ENCODE results near the gene RXRA.
A peak's percentile ranks its signal among the peaks of the same experiment; 100 is the strongest.

RXRA gene

DNA sequence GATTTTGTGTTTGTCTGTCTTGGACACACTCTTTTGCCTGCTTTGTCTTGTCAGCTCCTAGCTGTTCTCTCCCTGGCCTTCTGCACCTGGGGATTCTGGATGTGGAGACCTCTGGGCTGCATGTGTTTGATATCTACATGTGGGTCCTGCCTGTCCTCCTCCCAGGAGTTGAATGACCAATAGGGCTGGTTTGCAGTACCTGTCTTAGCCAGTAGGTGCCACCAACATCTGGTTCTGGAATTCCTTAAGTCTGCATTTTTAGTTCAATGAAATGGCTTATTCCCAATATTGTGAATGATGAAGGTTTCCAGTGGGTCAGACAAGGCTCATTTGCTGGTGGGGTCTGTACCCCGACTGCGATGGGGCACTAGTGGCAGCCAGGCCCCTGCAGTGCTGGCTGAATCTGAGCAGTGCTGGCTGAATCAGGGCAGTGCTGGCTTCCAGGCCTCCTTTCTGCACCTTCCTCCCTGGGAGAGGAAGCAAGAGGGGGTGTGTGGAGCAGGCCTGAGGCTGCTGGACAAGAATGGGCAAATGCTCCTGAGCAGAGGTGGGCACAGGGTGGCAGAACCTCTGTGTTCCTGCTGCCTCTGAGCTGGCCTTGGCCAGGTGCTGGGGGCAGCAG, 73.3 kb downstream of the RXRA start:
- no peak for DNase-seq (ENCODE audit: low spot score)

DNA sequence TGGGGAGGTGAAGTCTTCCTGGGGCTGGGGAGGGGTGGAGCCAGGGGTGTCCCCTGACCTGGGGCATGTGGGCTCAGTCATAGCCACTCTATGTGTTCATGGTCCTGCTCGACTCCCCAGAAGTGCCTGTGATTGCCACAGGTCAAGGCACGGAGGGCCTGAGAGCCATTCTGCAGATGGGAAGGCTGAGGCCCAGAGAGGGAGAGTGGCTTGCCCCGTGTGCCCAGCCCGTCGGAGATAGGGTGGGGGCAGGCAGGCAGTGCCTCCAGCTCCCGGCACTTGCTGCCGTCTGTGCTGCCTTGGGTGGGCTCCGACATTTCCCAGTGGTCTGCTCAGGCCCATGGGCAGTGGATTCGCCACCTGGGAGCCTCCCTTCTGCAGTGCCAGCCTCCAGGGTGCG, 74.0 kb downstream of the RXRA start:
- no peak for DNase-seq (ENCODE audit: low spot score)

DNA sequence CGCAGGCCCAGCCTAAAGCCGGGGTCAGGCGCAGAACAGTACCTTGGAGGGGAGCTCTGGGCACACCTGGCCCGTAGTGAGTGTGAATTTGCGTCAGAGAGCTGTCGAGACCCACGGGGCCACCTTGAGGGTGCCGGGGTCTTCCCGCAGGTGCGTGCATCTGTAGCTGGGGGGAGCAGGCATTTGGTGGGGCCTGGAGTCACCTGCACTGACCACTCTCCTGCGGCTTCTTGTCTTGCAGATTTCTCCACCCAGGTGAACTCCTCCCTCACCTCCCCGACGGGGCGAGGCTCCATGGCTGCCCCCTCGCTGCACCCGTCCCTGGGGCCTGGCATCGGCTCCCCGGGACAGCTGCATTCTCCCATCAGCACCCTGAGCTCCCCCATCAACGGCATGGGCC, 75.1 kb downstream of the RXRA start:
- no peak for DNase-seq (ENCODE audit: low spot score)

DNA sequence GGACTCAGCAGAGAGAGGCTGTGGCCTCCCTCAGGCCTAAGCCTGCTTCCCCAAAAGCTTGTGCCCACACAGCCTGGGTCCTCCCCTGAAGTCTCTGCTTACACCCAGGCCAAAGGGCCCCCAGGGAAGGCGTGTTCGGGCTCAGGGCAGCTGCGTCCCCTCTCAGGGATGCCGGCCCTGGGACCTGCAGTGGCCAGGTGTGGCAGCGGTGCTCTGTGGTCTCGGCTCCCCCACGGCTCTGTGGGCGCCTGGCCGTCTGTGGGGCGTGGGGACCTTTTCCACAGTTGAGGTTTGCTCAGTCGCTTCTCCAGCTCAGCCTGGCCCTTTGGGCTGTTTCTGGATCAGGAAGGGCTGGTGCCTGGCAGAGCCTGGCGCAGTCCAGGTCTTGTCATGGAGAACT, 75.9 kb downstream of the RXRA start:
- no peak for DNase-seq (ENCODE audit: low spot score)

DNA sequence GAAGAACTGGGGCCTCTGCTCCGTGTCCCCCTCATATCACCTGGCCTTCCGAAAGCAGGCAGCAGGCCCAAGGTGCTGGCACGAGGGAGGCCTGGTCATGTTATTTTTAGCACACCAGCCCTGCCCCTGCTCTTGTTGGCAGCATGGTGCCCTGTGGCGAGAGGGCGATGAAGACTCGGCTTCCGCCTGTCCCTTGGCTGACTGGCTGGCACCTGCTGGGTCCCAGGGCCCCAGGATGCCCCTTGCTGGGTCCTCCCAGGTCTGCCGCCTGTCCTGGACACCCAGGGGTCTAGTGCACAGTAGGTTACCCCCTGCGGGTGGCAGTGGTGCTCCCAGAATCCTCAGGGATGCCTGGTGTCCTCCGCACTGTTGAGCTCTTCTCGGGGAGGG, 77.0 kb downstream of the RXRA start:
- no peak for DNase-seq (ENCODE audit: low spot score)

DNA sequence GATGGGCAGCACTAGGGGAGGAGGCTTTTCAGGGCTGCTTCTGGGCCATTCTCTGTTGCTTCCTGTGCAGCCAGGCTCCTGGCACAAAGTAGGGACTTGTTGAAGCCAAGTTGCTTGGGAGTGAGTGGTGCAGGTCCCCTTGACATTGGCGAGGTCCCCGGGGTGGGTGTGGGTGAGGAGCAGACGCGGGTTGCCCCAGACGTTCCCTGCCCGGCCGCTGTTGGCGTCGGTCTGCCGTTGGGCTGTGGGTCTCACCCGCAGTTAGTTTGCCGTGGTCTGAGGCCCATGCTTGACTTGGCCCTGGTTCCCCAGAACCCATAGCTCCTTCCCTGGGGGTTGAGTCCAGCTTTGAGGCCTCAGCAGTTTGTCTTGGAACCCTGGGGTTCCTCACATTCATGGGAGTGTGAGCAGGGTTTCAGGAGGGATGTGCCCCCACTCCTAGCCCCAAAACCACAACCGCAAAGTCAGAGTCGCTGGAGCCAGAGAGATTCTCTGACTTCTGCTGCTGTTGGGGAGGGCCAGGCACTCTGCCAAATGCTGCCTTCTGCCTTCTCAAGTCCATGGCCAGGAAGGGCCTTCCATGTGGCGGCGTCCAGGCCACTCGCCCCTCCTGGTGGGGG, 77.5 kb downstream of the RXRA start:
- peak; percentile 76 for DNase-seq (ENCODE audit: low spot score)

DNA sequence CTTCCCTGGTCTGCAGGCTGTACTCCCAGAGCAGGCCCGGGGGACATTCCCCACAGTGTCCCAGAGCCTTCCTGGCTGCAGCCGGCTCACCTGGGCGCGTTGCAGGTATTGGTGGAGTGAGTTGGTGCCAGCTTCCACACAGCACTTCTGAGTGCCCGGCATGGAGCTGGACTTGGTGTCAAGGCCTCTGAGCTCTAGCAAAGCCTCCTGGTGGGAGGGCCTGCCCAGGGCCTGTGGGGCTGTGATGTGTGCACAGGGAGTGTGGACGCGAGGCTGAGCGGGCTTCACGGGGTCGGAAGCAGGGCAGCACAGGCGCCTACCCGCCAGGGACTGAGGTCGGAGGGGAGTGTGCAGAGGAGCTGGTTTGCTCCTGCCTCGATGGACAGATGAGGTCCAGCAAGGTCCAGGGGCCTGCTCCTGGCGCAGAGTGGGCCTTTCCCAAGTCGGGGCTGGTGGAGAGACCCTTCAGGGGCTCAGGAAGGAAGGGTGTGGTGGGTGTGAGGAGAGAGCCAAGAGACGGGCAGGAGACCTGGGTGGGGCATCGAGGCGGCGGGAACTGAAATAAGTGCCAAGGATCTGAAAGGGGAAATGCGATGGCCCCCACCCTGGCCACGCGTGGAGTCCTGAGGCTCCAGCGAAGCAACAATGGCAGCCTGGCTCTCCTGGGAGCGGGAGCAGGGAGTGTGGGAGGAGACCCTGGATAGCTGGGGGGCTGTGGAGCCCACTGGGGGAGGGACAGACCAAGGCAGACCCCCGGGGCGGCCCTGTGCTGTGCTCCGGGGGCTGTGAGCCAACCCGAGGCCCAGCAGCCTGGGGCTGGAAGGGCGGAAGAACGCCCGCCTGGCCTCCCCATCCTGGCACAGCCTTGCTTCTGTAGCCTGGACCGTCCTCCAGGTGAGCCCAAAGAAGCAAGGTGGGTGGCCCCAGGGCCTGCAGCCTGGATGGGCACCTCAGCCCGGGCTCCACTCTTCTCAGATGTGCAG, 78.4 kb downstream of the RXRA start:
- DNase-seq (ENCODE audit: low spot score): no peak

DNA sequence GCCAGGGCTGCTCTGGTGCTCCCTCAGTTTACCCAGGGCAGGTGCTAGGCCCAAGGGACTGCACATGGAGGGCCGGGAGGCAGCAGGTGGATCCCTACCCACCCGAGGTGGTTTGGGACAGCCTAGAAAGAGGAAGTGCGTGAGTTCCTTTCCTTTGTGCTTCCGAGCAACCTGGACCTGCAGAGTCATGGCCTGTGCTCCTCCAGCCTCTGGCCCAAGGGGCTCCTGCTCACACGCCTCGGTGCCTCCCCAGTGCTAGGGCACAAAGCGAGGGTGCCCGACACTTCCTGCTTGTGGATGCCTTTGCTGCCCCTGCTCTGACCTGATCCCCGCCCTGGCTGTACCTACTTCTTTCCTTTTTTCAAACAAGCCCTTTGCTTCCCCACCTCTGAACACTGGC, 79.3 kb downstream of the RXRA start:
- no peak for DNase-seq (ENCODE audit: low spot score)

DNA sequence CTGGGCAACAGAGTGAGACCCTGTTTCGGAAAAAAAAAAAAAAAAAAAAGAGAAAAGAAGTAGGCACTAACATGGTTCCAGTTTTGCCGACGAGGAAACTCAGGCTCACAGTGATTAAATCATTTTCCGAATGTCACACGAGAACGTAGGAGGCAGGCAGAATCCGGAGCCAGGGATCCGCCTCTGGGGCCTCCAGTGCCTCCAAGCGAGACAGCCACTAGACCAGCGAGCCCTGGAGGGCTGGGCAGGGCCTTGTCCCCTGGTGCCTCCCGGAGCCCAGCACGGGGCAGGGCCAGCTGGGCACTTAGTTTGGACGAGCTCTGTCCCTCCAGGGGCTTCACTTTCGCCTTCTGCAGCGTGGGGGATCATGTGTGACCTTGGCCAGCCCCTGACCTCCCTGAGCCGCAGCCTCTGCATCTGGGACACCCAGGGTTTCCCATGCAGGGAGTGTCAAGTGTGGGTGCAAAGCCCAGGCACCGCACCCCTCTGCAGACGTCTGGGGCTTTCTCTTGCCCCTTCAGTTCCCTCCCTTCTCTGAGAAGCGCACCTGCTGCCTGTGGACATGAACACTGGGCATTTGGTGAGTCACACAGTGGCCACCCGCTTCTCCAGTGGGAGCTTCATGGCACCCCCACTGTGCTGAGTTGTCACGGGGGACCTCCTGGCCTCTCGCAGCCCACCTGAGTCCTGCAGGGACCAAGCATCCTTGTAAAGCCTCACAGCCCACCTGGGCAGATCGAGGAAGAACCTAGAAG, 80.3 kb downstream of the RXRA start:
- no peak for DNase-seq (ENCODE audit: low spot score)

DNA sequence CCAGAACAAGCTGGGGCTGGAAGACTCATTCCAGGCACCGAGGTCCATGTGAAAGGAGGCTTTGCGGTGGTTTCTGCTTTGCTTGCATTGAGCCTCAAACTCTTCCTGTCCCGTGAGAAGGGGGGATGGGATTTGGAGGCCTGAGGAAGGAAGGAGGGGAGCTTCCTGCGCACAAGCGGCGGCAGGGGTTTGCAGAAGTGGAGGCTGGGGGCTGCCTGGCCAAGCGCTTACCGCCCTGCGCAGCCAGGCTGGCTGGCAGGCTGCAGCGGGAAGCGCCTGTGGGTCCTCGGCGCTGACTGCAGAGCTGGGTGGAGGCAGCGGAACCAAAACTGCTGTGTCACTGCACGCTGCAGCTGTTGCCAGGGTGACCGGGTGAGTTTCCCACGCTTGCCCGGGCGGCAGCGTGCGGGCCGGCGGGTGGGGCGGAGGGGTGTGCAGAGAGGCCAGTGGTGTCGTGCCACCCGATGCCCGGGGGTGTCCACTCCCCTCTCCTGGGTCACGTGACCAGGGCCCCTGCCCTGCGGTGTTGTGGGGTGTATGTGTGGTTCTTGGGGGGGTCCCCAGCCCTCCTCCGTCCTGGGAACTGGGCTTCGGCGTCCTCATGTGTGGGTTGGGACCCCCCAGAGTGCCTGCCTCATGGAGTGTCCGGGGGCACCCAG, 81.0 kb downstream of the RXRA start:
- peak; percentile 87 for DNase-seq (ENCODE audit: low spot score)

DNA sequence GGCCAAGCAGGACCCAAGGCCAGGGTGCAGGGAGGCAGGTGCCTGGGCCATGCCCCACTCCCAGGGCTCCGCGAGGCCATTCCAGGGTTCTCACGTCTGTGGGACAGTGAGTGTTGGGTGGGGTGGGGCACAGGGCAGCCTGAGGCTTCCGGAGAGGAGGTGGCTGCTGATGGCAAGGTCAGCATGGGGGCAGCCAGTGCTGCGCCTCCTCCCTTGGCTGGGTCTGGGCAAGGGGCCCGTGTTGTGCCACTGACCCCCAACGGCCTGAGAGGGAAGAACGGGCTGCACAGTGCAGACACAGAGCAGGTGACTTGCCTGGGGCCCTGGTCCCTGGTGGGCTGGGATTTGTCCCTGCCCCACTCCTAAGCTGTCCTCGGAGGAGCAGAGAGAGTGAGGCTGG, 82.1 kb downstream of the RXRA start:
- no peak for DNase-seq (ENCODE audit: low spot score)

DNA sequence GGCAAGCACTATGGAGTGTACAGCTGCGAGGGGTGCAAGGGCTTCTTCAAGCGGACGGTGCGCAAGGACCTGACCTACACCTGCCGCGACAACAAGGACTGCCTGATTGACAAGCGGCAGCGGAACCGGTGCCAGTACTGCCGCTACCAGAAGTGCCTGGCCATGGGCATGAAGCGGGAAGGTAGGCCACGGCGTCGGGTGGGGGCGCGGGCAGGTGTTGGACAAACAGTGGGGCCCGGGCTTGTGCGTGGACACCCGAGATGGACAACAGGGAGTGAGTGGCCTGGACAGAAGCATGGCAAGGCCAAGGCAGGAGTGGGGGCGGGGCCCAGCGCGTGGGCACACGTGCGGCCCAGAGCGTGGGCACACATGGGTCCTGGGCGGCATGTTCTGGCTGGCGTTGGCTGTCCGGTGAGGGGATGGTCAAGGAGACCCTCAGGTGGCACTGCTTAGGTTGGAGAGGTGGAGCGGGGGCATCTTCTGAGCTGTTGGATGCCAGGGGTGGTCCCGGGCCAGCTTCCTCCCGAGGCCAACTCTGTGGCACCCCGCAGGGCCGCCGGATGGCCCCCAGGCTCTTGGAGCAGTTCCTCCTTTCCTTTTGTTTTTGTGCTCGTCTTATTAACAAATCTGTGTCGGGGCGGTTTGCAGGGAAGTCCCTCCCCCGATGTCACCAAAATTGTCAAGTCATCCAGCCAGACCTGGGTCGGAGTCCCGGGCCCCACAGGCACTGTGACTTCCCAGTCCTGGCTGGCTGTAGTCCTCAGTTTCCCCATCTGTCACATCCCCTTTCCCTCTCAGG, 82.9 kb downstream of the RXRA start:
- no peak for DNase-seq (ENCODE audit: low spot score)

DNA sequence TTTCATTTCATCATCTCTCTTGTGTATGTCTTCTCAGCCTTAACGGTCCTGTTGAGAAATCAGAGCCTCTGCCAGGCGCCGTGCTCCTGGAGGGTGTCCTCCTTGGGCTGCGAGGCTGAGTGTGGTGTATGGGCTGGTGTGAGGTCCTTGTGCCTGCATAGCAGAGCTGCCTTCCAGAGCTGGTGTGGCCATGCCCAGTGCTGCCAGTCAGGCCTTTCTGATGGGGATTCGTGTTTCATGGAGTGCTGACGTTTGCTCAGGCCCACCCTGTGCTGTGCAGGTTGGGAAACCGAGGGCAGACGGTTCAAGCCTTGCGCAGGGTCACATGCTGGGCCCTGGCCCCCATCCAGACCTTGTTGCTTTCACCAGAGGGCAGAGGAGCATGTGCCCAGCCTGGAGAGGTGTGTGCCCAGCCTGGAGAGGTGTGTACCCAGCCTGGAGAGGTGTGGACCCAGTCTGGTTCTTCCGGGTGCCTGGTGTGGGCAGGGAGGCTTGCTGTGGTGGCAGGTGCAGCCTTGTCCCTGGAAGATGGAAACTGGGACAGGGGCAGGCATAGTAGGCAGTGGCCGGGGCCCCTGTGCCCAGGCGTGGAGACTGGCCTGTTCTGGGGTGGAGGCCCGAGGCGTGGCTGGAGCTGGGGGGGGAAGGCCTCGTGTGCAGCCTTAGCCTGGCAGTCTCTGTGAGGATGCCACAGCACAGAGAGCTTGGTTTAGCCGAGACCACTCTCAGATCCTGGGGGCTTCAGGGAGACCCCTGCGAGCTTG, 84.0 kb downstream of the RXRA start:
- DNase-seq (ENCODE audit: low spot score): no peak

DNA sequence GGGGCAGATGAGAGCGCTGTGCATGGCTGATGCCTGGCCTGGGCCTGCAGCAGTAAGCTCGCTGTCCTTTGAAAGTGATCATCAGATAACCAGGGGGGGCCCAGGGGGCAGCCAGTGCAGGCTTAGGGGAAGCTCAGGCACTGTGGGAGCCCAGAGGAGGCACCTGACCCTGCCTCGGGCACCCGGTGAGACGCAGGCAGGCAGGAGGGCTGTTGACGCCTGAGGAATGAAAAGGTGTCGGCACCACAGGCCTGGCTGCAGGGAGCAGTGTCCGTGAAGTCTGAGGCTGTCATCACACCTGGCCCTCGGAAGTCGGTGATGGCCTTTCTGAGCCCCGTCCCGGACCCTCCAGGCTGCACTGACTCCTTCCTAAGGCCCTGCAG, 84.6 kb downstream of the RXRA start:
- no peak for DNase-seq (ENCODE audit: low spot score)

DNA sequence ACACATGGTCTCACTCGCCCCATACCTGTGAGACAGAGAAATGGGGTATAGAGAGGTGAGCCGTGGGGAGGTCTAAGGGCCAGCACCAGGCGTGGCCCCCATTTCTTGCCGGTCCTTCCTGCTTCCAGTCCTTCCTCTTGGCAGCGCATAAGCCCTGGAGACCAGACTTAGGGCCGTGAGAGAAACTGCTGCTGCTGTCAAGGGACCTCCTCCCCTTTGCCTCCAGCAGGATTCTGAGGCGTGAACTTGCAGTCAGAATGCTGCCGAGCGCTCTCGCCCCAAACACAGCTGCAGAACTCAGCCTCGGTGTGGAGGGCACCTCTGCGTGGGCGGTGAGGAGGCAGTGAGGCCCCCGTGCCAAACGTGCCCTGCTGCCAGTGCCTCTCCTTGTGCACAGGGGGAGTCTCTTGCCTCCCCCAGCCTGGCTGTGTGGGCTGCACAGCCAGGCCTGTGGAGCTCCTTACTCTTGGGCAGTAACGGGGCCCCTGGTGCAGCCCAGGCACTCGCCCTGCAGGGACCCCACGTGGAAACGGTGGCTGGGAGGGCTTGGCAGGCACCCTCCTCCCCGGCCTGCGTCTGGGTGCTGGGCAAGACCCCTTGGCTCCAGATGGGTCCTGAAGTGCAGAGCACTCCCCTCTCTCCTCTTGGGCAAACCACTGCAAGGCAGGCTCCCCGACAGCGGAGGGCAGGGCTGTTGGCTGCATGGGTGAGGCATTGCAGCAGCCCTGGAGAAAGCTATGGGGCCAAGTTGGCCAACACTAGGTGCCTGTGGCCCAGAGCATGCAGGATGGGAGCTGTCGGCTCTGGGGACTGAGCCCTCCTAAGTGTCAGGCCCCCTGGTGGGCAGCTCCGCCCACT, 85.4 kb downstream of the RXRA start:
- DNase-seq (ENCODE audit: low spot score): no peak

DNA sequence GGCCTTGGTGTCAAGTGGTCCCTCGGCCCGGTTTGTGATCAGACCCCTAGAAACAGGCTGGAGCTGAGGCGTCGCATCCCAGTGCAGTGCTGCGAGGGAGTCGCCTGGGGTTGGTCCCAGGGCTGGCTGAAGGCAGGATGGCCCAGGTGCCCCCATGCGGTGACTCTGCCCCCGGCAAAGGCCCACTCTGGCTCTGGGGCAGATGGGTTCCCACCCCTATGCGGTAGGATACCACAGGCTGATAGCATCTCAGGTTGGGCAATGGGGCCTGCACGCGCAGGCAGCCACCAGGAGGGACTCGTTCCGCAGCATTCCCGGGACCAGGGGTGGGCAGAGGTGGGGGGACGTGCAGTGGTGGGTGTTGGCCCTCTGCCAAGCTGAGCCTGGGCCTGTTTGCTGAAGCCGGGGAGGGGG, 86.0 kb downstream of the RXRA start:
- DNase-seq (ENCODE audit: low spot score): no peak

DNA sequence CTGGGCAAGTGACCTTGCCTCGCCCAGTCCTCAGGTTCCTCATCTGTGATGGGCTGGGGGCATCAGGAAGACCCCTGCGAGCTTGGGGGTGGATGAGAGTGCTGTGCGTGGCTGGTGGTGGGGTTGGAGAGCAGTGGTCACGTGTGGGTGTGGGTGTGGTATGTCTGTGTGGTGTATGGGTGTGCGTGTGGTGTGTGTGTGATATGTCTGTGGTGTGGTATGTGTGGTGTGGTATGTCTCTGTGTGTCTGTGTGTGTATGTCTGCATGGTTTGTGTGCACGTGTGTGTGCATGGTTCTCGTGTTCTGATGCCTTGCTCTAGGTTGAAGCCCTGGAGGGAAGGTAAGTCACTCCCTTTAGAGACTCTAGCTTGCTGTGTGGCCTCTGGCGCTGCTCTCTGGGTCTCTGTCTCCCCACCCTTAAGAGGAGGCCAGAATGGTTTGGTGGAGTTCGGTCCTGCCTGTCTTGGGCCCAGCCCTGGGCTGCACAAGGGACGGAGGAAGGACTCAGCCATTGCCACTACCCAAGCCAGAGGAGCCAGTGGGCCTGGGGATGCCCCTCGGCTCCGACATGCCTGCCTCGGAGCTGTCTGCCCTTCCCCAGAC, 87.0 kb downstream of the RXRA start:
- DNase-seq (ENCODE audit: low spot score): no peak

DNA sequence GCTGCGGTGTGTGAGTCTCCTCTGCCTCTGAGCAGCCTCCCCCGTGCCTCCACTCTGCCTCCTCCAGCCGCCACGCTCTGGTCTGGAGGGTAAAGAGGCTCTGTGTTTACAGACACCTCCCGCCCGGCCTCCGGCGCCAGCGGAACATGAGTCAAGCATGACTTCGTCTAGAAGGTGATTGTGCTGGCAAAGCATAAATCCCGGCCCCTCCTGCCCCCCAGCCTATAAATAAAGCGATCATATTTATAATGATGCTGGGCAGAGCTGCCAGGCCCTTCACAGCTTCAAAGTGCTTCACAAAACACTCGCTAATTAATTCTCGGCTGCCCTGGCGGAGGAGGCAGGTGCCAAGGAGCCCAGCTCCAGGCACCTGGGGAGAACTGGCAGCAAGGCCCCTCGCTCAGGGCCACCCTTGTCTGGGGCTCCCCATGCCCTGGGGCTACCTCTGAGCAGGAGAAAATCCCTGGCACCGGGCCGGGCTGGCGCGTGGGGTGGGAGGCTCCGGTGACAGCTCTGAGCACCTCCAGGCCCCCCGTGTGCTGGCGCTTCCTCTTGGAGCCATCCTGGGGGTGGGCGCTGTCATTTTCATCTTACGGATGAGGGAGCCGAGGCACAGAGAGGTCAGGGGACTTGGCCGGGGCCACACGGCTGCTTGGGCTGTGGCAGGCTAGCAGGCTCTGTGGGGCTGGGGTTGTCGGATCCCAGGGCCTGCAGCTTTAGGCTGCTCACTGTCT, 87.8 kb downstream of the RXRA start:
- no peak for DNase-seq (ENCODE audit: low spot score)

Data from pons (tissue), 1 donor.